Measurements from ENCODE around the gene HOXA7. TPM values are rescaled to one million over a fixed set of nuclear protein-coding genes. Genes with fewer than 3 reads are reported as not detected.
A peak's percentile ranks its signal among the peaks of the same experiment; 100 is the strongest.

Gene HOXA7
- total and polyA plus RNA-seq, 7 donors: 2.9 to 10.2 (median 6.2) TPM

DNA sequence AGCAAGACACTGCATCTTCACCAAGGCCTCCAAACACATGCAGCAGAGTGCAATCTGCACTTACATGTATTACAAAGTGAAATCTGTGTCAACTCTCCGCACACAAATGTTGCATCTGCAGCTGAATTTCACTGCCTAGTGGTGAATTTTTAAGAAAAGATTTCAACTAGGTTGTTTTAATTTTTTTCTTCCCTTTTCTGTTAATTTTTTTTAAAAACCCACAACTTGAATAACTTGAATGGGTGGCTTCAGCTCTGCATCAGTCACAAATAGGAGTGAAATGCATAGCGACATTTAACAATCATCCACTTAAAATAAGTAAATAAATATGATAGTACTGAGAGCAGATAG is 37.5 kb upstream of the HOXA7 start:
- intact Hi-C loops (cut with DNase I): loop anchor here (5.0 to 10.0 kb wide), 4 partner anchors 591 to 903 kb away; no protein-coding TSS in a partner anchor
- no peaks in the 10 kb centered on the region for H3K9me3 ChIP-seq
- peaks cover 0 to 98% (median 25%) of the 10 kb centered on the region in 3 donors for H3K27me3 ChIP-seq (ENCODE audit: insufficient read depth in 3 of 3, low read length in 2 of 3)
- WGBS, 3 donors: 81 to 83% (median 82%) methylated on average over 2 of the region's 2 CpGs
- DNase-seq (no peak), ATAC-seq (no peak)
- H3K27ac ChIP-seq: no peak overlapping the region
- peaks cover 8% of the 10 kb centered on the region for H3K4me1 ChIP-seq
- no peak overlapping the region for H3K4me3 ChIP-seq
- TF ChIP-seq, protein P1, sequence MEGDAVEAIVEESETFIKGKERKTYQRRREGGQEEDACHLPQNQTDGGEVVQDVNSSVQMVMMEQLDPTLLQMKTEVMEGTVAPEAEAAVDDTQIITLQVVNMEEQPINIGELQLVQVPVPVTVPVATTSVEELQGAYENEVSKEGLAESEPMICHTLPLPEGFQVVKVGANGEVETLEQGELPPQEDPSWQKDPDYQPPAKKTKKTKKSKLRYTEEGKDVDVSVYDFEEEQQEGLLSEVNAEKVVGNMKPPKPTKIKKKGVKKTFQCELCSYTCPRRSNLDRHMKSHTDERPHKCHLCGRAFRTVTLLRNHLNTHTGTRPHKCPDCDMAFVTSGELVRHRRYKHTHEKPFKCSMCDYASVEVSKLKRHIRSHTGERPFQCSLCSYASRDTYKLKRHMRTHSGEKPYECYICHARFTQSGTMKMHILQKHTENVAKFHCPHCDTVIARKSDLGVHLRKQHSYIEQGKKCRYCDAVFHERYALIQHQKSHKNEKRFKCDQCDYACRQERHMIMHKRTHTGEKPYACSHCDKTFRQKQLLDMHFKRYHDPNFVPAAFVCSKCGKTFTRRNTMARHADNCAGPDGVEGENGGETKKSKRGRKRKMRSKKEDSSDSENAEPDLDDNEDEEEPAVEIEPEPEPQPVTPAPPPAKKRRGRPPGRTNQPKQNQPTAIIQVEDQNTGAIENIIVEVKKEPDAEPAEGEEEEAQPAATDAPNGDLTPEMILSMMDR (IDR thresholded peaks at IDR 0.05): no peak
- no peaks in the 10 kb centered on the region for H3K36me3 ChIP-seq (ENCODE audit: insufficient read depth in 1 of 2, low read depth in 1 of 2)

DNA sequence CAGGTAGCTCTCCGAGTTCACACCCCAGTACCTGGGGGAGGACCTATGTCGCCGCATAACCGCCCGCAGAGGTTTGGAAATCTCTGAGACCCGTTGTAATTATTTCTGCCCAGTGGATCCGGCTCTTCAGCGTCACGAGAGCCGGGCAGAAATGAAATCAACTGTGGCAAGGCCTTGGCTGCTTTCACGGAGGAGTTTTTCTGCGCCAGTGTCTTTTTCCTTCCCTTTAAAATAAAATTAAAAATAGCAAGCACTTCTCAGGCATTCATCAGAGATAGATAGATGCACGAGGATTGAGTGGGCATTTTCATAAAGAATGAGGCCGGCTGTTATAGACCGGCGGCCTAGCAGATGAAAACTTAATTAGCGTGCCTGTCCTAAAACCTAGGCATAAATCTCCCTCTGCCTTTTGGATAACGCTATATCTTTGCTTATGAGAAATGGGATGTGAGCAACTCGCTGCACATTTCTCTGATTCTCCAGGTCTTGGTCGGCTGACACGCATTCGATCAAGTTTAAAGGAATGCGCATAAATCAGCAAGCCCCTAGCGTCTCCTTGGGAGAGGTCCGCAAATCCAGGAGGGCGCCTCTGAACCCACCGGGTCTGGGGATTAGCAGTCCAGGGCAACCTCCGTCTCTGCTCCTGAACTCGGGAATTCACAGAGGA is 37.0 kb upstream of the HOXA7 start:
- H3K4me1 ChIP-seq: peaks cover 8% of the 10 kb centered on the region
- no peaks in the 10 kb centered on the region for H3K9me3 ChIP-seq
- no peaks in the 10 kb centered on the region for H3K36me3 ChIP-seq (ENCODE audit: insufficient read depth in 1 of 2, low read depth in 1 of 2)
- DNase-seq (peak in 1 of 2 donors; percentile 19), ATAC-seq (no peak)
- WGBS, 3 donors: 60 to 69% (median 68%) methylated on average over 29 of the region's 29 CpGs
- TF ChIP-seq, protein P1 (IDR thresholded peaks at IDR 0.05): no peak
- intact Hi-C loops (cut with DNase I): loop anchor here (5.0 to 10.0 kb wide), 4 partner anchors 591 to 904 kb away; no protein-coding TSS in a partner anchor
- H3K27ac ChIP-seq: no peak overlapping the region
- peaks cover 0 to 98% (median 24%) of the 10 kb centered on the region in 3 donors for H3K27me3 ChIP-seq (ENCODE audit: insufficient read depth in 3 of 3, low read length in 2 of 3)
- H3K4me3 ChIP-seq: peak overlapping the region; percentile 55

DNA sequence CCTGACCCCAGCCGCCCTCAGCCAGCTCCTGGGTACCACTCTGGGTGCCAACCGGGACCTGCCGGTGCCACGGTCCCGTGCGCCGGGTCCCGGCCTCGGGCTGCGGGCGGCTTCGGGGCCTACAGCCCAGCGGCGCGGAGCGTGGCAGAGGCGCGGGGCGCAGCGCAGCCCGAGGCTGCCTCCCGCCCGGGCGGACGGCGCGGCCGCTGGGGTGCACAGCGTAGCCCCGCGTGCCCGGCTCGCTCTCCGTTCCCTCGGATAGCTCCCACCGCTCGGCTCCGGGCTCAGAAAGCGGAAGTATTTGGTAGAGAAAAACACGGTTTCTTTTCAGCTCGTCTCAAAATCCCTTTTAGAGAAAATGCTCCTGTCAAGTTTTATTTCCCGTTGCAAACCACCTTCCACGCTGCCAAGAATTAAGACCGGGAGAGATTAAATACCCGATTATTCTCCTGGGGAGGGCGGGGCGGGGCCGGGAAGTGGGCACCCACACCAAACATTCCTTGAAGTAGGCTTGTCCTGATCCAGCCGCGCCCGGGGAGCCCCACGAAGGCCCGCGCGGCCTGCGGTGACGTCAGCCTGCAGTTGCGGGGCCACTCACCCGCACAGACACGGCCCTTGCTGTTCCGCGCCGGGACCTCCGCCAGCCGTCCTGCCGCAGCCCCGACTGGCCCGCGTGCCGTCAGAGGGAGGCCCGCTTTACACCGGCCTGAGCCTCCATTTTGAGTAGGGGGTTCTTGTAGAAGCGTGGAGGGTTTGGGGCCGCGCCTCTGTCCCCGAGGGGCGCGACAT is 36.3 kb upstream of the HOXA7 start:
- H3K4me3 ChIP-seq: peak overlapping the region; percentile 55
- intact Hi-C loops (cut with DNase I): loop anchor here (5.0 to 10.0 kb wide), 4 partner anchors 592 to 905 kb away; no protein-coding TSS in a partner anchor
- TF ChIP-seq, protein P1 (IDR thresholded peaks at IDR 0.05): no peak
- peaks cover 8% of the 10 kb centered on the region for H3K4me1 ChIP-seq
- DNase-seq: peak in 1 of 2 donors; percentile 51
- peak in 2 of 4 donors; percentile 37 to 39 for ATAC-seq
- no peak overlapping the region for H3K27ac ChIP-seq
- WGBS, 3 donors: 22 to 29% (median 29%) methylated on average over 56 to 78 of the region's 78 CpGs
- no peaks in the 10 kb centered on the region for H3K9me3 ChIP-seq
- peaks cover 0 to 98% (median 27%) of the 10 kb centered on the region in 3 donors for H3K27me3 ChIP-seq (ENCODE audit: insufficient read depth in 3 of 3, low read length in 2 of 3)
- H3K36me3 ChIP-seq (ENCODE audit: insufficient read depth in 1 of 2, low read depth in 1 of 2): no peaks in the 10 kb centered on the region

- intact Hi-C loops (cut with DNase I): loop anchor here (5.0 to 10.0 kb wide), 4 partner anchors 593 to 905 kb away; no protein-coding TSS in a partner anchor
- peaks cover 8% of the 10 kb centered on the region for H3K4me1 ChIP-seq
- H3K9me3 ChIP-seq: no peaks in the 10 kb centered on the region
- TF ChIP-seq, protein P1 (IDR thresholded peaks at IDR 0.05): no peak
- peaks cover 0 to 98% (median 28%) of the 10 kb centered on the region in 3 donors for H3K27me3 ChIP-seq (ENCODE audit: insufficient read depth in 3 of 3, low read length in 2 of 3)
- ATAC-seq (no peak), DNase-seq (peak in 1 of 2 donors; percentile 56)
- H3K27ac ChIP-seq: no peak overlapping the region
- 72 to 80% (median 79%) methylated on average over 40 to 42 of the region's 42 CpGs for WGBS, 3 donors
- no peaks in the 10 kb centered on the region for H3K36me3 ChIP-seq (ENCODE audit: insufficient read depth in 1 of 2, low read depth in 1 of 2)
- H3K4me3 ChIP-seq: peak overlapping the region; percentile 55
Measured at GRCh38 chr7:27191833-27192545, 35.5 kb upstream of the HOXA7 start.
